ENCODE data around the gene PTPRG. TPM values are rescaled to one million over a fixed set of nuclear protein-coding genes. Genes with fewer than 3 reads are reported as not detected.

Gene PTPRG
- total RNA-seq, 4 donors from 2014 or later, result 21.1 to 54.2 (median 30.6) TPM

DNA sequence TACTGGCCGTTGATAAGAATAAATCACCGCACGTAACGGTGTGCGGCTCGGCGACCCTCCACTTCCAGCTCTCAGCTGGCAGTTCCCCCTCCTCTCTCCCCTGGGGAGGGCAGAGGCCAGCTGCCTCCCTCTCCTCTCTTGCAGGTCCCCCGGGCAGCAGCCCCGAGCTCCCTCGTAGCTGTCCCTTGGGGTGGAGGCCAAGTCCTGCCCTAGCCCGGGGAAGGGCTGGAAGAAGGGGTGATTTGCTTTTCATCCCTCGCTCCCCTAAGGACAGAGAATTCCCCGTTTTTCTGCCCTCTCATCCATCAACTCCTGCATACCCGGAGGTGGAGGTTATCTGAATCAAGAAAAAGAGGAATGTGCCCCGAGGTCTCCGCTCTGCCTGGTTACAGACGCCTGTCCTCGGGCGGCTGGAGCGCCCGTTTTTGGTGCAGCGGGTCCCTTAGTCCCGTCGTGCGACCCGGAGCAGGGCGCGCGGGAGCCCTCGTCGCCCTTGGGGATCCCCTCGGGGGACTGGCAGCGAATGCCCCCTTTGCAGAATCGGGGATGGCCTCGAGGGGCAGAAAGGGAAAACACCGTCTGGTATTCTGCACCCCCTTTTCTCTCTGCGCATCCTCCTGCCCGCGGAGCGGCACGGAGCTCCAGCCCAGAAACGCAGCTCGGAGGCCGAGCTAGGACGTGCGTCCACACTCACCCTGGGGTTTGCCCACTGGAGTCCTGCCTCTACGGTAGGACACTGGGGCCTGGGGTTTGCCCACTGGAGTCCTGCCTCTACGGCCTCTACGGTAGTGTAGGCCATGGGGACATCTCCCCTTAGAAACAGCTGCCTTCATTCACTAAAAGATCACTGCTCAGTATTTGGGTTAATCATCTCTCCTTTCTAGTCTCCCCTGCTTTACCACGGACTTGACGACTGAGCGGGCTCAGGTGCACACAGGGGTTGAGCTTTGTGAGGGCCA lies 2.2 kb downstream of the PTPRG start:
- peaks cover 10 to 25% of the 10 kb centered on the region in 2 donors for H3K4me1 ChIP-seq
- peak in 1 of 2 donors; percentile 24 for DNase-seq
- in situ Hi-C loops (cut with MboI; ENCODE audit: low sequenced_read_pairs in 4 of 4), result loop anchor here (5.0 to 25.0 kb wide), 5 partner anchors 274 to 624 kb away; no protein-coding TSS in a partner anchor
- intact Hi-C loops (cut with DNase I; ENCODE audit: low total_unique reads), result loop anchor here (2.0 to 5.0 kb wide), 6 partner anchors 124 to 625 kb away; no protein-coding TSS in a partner anchor
- no peak for TF ChIP-seq POLR2A (IDR thresholded peaks at IDR 0.05)
- no peak for TF ChIP-seq CTCF (IDR thresholded peaks at IDR 0.05 in 4 of 5, conservative IDR thresholded peaks at IDR 0.05 in 1 of 5)
- H3K4me3 ChIP-seq, result peak overlapping the region; percentile 83 to 95 (median 88)
- no peaks in the 10 kb centered on the region for H3K36me3 ChIP-seq
- H3K27me3 ChIP-seq, result no peaks in the 10 kb centered on the region
- no peak for ATAC-seq
- H3K27ac ChIP-seq, result peak overlapping the region; percentile 95 to 99 (median 97)
- H3K9me3 ChIP-seq, result no peaks in the 10 kb centered on the region

- TF ChIP-seq POLR2A (IDR thresholded peaks at IDR 0.05) (peak; percentile 35 to 47), CTCF (IDR thresholded peaks at IDR 0.05 in 4 of 5, conservative IDR thresholded peaks at IDR 0.05 in 1 of 5) (peak; percentile 62 to 86 (median 82))
- ATAC-seq (peak in 1 of 2 donors; percentile 19), DNase-seq (peak; percentile 60 to 75)
- Histone ChIP-seq H3K36me3 (no peaks in the 10 kb centered on the region), H3K27ac (peak overlapping the region; percentile 95 to 99 (median 97)), H3K4me3 (peak overlapping the region; percentile 83 to 95 (median 88)), H3K27me3 (no peaks in the 10 kb centered on the region), H3K9me3 (no peaks in the 10 kb centered on the region), H3K4me1 (peaks cover 10 to 26% of the 10 kb centered on the region in 2 donors)
- intact Hi-C loops (cut with DNase I; ENCODE audit: low total_unique reads), result loop anchor here (2.0 to 5.0 kb wide), 6 partner anchors 123 to 624 kb away; no protein-coding TSS in a partner anchor
- in situ Hi-C loops (cut with MboI; ENCODE audit: low sequenced_read_pairs in 4 of 4), result loop anchor here (5.0 to 25.0 kb wide), 5 partner anchors 273 to 623 kb away; no protein-coding TSS in a partner anchor
Observed at GRCh38 chr3:61564395-61565059, 3.2 kb downstream of the PTPRG start.

DNA sequence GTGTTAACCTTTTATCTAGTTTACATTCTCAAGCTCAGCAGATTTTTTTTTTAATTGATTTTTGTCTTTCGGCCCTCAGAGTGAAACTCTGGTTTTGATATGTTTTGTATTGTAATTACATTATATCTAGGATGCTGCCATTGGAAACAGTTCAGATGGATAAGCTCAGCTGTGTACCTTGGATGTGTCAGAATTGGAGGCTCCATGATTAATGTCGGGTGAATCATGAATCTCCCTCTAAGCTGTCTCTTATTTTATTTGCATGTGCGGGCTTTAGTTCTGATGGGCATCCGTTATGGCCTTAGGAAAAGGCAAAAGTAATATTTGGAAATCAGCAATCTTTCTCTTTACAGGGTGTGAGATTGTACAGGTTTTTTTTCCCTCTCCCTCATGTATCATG lies 4.2 kb downstream of the PTPRG start:
- in situ Hi-C loops (cut with MboI; ENCODE audit: low sequenced_read_pairs in 4 of 4) (loop anchor here (10.0 to 25.0 kb wide), 4 partner anchors 272 to 619 kb away; no protein-coding TSS in a partner anchor), intact Hi-C loops (cut with DNase I; ENCODE audit: low total_unique reads) (loop anchor here (2.0 kb wide), 1 partner anchor 623 kb away; no protein-coding TSS in a partner anchor)
- H3K27me3 ChIP-seq, result no peaks in the 10 kb centered on the region
- H3K27ac ChIP-seq, result peak overlapping the region in 1 of 4 donors; percentile 95
- H3K4me3 ChIP-seq, result no peak overlapping the region
- DNase-seq, result no peak
- peaks cover 16 to 29% of the 10 kb centered on the region in 2 donors for H3K4me1 ChIP-seq
- H3K36me3 ChIP-seq, result no peaks in the 10 kb centered on the region
- no peak for ATAC-seq
- TF ChIP-seq POLR2A (IDR thresholded peaks at IDR 0.05) (no peak), CTCF (IDR thresholded peaks at IDR 0.05 in 4 of 5, conservative IDR thresholded peaks at IDR 0.05 in 1 of 5) (no peak)
- no peaks in the 10 kb centered on the region for H3K9me3 ChIP-seq

- Histone ChIP-seq H3K36me3 (no peaks in the 10 kb centered on the region), H3K27ac (no peak overlapping the region), H3K4me3 (no peak overlapping the region), H3K4me1 (peaks cover 16 to 38% of the 10 kb centered on the region in 2 donors), H3K9me3 (no peaks in the 10 kb centered on the region), H3K27me3 (no peaks in the 10 kb centered on the region)
- TF ChIP-seq POLR2A (IDR thresholded peaks at IDR 0.05), result no peak
- TF ChIP-seq CTCF (IDR thresholded peaks at IDR 0.05 in 4 of 5, conservative IDR thresholded peaks at IDR 0.05 in 1 of 5), result no peak
- no peak for ATAC-seq
- DNase-seq, result no peak
- in situ Hi-C loops (cut with MboI; ENCODE audit: low sequenced_read_pairs in 4 of 4), result loop anchor here (10.0 to 25.0 kb wide), 4 partner anchors 269 to 617 kb away; no protein-coding TSS in a partner anchor
- intact Hi-C loops (cut with DNase I; ENCODE audit: low total_unique reads), result no loop called here
Observed at GRCh38 chr3:61568127-61568526, 6.8 kb downstream of the PTPRG start.
